GM12864 (cell line): ENCODE data around the gene KRTAP5-8.
"Not testable (repeated sequence)": the region's sequence is repeated elsewhere in the genome, so short reads cannot be mapped to it uniquely, and the experiment has no call there.

Experiments used
- DNase-seq: peaks from one replicate; pipeline ENCODE4 v3.0.0-alpha.2; 2011; ENCODE audit warnings: low read depth
- H3K4me3 ChIP-seq: 2 replicates; pipeline ENCODE4 v1.5.1; 2011; ENCODE audit warnings: mild to moderate bottlenecking, low read depth, low read length, control low read depth
- TF ChIP-seq, protein P1 (sequence below): IDR thresholded peaks from 2 replicates; pipeline ENCODE4 v1.5.1; 2011; ENCODE audit warnings: low read depth, mild to moderate bottlenecking, moderate library complexity, low read length, control low read depth, inconsistent platforms; ENCODE audit errors: missing control alignments

The KRTAP5-8 gene

DNA sequence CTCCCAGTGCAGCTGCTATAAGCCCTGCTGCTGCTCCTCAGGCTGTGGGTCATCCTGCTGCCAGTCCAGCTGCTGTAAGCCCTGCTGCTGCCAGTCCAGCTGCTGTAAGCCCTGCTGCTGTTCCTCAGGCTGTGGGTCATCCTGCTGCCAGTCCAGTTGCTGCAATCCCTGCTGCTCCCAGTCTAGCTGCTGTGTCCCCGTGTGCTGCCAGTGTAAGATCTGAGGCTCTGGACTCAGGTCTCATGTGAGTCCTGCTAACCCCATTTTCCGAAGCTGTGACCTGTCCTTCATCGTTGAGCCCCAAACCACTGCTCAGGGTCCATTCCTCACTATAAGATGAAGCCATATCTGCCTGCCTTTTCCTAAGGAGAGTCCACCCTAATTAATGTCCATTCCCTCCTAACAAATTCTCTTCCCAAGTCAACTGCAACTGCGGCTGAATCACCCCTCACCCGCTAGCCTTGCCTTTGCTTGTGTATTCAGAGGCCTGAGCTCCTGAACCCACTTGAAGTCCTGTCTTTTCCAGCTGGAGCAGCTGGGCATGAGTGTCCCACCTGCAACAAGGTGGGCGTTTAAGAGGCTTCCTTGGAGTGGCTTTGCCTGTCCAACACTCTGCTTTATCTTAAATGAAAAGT is 10.1 kb upstream of the KRTAP5-8 start:
- H3K4me3 ChIP-seq, result no peak overlapping the region
- TF ChIP-seq, protein P1, sequence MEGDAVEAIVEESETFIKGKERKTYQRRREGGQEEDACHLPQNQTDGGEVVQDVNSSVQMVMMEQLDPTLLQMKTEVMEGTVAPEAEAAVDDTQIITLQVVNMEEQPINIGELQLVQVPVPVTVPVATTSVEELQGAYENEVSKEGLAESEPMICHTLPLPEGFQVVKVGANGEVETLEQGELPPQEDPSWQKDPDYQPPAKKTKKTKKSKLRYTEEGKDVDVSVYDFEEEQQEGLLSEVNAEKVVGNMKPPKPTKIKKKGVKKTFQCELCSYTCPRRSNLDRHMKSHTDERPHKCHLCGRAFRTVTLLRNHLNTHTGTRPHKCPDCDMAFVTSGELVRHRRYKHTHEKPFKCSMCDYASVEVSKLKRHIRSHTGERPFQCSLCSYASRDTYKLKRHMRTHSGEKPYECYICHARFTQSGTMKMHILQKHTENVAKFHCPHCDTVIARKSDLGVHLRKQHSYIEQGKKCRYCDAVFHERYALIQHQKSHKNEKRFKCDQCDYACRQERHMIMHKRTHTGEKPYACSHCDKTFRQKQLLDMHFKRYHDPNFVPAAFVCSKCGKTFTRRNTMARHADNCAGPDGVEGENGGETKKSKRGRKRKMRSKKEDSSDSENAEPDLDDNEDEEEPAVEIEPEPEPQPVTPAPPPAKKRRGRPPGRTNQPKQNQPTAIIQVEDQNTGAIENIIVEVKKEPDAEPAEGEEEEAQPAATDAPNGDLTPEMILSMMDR, result no peak
- DNase-seq, result no peak

DNA sequence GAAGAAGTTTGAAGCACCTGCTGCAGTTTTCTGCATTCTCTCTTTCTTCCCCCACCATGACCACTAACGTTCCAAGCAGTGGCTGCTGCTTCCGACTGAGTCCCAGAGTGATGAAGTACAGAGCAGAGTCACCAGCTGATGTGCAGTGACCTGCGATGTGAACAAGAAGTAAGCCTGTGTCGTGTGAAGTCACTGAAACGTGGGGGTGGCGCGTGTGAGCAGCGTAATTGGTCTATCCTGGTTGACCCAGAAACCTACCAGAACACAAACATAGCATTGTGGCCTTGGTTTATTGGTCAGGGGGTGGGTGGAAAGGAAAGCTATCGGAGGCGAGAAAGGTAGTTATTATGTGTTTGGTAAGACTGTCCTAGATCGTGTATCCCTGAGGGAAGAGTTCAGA is 7.2 kb upstream of the KRTAP5-8 start:
- H3K4me3 ChIP-seq, result no peak overlapping the region
- DNase-seq, result no peak
- TF ChIP-seq, protein P1, result no peak

DNA sequence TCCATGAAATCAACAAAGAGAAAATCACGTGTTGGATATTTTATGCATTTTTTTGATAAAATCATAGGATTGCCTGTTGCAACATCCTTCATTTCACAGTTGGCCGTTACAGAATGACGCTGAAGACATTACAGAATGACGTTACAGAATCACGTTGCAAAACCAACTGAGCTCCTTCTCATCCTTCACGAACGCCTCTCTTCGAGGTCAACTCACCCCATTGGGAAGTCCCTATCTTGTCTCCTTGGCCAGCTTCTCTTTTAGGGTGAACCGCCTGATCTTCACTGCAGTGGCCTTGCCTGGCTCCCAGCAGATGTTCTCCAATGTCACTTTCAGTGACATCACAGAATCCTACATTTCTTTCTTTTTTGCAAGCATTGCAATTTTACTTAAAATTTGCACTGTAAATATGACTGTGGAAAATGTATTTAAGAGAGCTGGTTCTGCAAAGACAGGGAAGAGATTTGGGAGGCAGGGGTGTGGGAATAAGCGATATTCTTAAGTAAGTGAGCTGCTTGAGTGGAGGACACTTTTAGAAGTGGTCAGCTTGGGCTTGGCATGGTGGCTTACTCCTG is 5.7 kb upstream of the KRTAP5-8 start:
- DNase-seq, result no peak
- no peak overlapping the region for H3K4me3 ChIP-seq
- TF ChIP-seq, protein P1, result no peak

DNA sequence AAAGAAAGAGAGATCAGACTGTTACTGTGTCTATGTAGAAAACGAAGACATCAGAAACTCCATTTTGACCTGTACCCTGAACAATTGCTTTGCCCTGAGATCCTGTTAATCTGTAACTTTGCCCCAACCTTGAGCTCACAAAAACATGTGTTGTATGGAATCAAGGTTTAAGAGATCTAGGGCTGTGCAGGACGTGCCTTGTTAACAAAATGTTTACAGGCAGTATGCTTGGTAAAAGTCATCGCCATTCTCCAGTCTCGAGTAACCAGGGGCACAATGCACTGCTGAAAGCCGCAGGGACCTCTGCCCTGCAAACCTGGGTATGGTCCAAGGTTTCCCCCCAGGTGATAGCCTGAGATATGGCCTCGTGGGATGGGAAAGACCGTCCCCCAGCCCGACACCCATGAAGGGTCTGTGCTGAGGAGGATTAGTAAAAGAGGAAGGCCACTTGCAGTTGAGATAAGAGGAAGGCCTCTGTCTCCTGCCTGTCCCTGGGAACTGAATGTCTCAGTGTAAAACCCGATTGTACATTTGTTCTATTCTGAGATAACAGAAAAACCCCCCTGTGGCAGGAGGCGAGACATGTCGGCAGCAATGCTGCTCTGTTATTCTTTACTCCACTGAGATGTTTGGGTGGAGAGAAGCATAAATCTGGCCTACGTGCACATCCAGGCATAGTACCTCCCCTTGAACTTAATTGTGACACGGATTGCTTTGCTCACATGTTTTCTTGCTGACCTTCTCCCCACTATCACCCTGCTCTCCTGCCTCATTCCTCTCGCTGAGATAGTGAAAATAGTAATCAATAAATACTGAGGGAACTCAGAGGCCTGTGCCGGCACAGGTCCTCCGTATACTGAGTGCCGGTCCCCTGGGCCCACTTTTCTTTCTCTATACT is 2.9 kb upstream of the KRTAP5-8 start:
- DNase-seq, H3K4me3 ChIP-seq: not testable (repeated sequence)

DNA sequence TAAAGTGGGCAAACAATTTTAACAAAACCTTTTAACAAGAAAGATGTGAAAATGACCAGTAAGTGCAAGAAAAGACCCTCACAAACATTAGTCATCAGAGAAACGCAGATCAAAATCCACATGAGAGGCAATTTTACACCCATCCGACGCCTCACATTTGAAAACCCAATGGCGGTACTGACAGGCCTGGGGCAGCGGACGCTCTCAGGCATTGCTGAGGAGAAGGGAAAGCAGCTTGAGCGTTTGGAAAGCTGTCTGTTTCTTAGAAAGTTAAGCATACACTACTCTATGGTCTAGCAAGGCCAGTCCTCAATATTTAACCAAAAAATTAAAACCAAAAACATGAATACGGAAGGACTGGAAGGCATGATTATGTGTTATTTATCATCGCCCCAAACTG is 2.0 kb upstream of the KRTAP5-8 start:
- TF ChIP-seq, protein P1, result no peak
- H3K4me3 ChIP-seq, result no peak overlapping the region
- DNase-seq, result no peak

DNA sequence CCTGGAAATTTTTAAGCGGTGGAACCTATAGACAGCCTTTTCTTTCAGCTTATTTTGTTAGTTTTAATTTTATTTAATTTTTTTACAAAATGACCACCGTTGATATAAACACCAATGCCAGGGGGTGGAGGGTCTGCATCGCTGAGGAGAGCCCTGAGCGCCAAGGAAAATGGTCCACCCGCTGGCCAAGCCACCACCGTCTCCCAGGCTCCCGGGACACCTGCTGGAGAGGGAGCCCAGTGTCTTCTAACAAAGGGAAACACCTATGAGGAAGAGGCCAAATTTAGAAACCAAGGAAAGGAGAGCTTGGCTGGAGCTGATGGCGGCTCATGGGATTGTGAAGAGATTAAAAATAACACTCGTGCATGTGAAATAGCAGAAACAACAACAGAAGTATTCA is 288 bp upstream of the KRTAP5-8 start:
- H3K4me3 ChIP-seq, result no peak overlapping the region
- no peak for DNase-seq
- TF ChIP-seq, protein P1, result no peak

DNA sequence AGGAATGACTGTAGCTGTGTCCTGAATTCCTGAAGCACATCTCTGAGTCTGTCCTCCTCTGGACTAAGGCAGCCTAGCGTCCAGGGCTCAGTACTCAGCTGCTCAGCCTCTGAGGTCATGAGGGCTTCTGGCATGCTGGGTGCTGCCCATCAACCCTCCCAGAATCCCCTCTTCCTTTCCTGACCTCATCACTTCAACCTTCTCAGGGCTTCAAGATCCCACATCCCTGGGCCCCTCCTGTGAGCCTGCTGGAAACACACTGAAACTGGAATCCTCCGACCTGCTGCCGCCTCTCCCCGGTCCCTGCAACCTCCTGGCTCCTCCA is 803 bp downstream of the KRTAP5-8 start:
- TF ChIP-seq, protein P1, result no peak
- DNase-seq, result no peak
- H3K4me3 ChIP-seq, result no peak overlapping the region
